Colon (tissue), 2 donors: ENCODE measurements around the gene NPFFR2.
"Not testable (repeated sequence)": the region's sequence is repeated elsewhere in the genome, so short reads cannot be mapped to it uniquely, and the experiment has no call there.

ENCODE experiments used
- FAIRE-seq: peaks from 2 replicates; lab custom pipeline; 2012; peaks lifted over from hg19 to GRCh38; lab: Jason Lieb, UNC
- donor health status: control.
- donor health status: control.

NPFFR2 gene

DNA sequence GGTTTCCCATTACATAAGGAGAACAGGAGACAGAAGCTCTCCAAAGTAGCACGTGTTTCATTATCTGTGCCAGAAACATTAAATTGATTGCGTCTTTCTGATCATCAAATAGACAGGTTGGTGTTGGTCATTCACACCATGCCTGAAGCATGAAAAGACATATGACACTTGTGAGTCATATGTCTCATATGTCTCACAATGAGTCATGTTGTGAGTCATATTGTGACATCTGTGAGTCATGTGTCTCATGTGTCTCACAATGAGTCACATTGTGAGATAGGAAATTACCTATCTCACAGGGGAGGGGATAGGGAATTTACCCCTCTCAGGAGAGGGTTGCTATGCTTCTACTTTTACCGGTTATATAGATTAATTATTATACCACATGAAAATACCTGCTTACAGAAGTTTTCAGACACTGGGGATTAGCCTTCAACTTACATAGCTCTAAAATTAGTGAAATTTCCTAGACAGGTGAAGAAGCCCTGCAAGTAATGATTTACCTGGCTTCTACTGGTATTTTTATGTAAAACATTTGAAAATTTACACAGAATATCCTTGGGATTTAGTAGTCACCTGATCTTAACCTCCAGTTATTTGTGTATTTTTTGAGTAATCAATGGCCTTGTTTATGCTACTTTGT lies 80.8 kb downstream of the NPFFR2 start:
- FAIRE-seq: no peak

DNA sequence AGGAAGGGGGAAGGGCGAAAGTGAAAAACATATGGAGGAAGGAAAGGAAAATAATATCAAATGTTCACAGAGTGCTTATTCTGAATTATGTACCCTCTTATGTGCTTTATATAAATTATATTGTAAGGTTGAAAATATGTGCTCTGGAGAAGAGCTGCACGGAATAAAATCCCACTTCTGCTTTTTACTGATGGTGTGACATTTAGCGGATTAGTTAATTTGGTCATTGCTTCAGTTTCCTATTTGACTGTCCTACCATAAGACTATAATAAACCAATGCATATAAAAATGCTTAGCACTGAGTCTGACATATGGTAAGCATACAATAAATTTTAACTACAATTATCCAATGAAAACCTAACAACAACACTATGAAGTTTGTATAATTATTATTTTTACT lies 86.2 kb downstream of the NPFFR2 start:
- no peak for FAIRE-seq

DNA sequence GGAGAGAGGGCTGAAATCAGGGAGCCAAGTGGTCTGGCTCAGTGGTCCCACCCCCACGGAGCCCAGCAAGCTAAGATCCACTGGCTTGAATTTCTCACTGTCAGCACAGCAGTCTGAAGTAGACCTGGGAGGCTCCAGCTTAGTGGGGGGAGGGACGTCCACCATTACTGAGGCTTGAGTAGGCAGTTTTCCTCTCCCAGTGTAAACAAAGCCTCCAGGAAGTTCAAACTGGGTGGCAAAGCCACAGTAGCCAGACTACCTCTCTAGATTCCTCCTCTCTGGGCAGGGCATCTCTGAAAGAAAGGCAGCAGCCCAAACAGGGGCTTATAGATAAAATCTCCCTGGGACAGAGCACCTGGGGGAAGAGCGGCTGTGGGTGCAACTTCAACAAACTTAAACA lies 88.1 kb downstream of the NPFFR2 start:
- no peak for FAIRE-seq

DNA sequence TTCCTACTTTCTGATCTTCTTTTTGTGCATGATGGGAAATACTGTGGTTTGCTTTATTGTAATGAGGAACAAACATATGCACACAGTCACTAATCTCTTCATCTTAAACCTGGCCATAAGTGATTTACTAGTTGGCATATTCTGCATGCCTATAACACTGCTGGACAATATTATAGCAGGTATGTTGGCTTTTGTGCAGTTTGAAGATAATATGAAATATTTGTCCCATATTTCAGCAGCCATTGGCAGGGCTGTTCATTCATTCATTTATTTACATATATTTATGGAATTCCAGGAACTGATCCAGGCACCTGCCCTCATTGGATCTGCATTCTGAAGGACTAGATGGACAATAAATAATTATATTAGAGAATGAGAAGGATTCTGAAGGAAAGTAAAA lies 96.9 kb downstream of the NPFFR2 start:
- no peak for FAIRE-seq

DNA sequence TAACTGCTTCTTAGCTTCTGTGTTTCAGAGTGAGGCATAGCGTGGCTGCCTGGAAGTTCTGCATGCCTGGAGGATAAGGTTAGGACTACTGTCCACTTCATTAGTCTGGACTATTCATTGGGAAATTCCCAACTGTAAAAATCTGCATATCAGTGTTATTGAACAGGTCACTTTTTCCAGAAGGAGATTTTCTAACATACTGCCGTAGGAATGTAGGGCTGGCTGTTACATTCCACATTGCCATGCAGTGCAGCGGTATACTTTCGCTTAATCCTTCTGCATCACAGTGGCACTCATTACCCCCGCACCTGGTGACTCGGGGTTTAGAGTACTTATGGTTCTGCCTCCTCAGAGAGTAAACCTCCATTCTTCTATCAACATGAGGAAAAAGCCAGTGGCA lies 104.6 kb downstream of the NPFFR2 start:
- FAIRE-seq: no peak

DNA sequence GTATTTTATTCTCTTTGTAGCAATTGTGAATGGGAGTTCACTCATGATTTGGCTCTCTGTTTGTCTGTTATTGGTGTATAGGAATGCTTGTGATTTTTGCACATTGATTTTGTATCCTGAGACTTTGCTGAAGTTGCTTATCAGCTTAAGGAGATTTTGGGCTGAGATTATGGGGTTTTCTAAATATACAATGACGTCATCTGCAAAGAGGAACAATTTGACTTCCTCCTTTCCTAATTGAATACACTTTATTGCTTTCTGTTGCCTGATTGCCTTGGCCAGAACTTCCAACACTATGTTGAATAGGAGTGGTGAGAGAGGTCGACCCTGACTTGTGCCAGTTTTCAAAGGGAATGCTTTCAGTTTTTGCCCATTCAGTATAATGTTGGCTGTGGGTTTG lies 108.2 kb downstream of the NPFFR2 start:
- FAIRE-seq: not testable (repeated sequence)

DNA sequence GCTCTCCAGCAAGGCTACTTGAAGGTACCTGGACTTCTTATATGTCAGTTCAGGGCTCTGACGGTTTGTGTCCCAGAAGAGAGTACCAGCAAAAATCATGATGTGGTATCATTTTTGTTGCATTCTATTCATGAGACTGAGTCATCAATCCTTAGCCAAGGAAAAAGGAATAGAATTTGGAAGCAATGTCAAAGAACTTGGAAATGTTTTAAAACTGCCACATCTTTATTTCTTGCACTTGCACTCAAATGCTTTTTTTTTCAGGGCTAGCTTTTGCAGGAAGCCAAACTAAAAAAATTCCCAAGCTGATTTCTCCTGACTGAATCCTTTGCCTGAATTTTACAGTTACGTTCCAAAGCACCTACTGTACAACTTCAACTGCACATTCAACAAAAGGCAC lies 112.4 kb downstream of the NPFFR2 start:
- FAIRE-seq: no peak

DNA sequence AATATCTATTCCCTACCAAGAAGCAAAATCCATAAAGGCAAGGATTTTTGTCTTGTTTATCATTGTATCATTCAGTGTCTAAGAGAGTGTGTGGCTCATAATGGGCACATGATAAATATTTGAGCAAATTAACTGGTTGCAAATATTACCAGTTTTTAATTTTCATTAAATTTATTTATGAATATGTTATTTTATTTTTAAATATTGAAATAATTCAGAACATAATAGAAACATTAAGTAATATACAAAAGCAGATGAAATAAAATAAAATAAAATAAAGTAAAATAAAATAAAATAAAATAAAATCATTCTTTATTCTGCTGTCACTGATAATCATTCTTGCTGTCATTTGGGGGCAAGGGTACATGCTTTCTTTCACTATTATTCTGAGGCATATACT lies 120.9 kb downstream of the NPFFR2 start:
- peak; percentile 24 for FAIRE-seq

DNA sequence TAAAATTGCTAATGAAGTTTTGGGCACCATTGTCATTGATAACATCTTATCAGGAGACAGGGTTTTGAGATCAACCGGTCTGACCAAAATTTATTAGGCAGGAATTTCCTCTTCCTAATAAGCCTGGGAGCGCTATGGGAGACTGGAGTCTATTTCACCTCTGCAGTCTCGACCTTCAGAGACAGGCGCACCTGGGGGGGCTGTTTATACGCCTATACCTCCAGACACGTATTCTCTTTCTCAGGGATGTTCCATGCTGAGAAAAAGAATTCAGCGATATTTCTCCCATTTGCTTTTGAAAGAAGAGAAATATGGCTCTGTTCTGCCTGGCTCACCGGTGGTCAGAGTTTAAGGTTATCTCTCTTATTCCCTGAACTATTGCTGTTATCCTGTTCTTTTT lies 121.8 kb downstream of the NPFFR2 start:
- FAIRE-seq: not testable (repeated sequence)

DNA sequence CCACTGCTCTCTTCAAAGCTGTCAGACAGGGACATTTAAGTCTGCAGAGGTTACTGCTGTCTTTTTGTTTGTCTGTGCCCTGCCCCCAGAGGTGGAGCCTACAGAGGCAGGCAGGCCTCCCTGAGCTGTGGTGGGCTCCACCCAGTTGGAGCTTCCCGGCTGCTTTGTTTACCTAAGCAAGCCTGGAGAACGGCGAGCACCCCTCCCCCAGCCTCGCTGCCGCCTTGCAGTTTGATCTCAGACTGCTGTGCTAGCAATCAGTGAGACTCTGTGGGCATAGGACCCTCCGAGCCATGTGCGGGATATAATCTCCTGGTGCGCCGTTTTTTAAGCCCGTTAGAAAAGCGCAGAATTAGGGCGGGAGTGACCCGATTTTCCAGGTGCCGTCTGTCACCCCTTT lies 137.5 kb downstream of the NPFFR2 start:
- not testable (repeated sequence) for FAIRE-seq

DNA sequence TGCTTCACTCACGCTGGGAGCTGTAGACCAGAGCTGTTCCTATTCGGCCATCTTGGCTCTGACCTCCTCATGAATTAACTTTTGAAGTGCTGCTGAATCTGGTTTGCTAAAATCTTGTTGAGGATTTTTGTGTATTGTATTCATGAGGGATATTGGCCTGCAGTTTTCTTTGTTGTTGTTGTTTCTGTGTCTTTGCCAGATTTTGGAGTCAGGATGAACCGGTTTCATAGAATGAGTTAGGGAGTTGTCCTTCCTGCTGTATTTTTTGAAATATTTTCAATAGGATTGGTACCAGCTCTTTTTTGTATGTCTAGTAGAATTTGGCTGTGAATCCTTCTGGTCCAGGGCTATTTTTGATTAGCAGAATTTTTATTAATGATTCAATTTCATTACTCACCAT lies 138.1 kb downstream of the NPFFR2 start:
- FAIRE-seq: no peak

DNA sequence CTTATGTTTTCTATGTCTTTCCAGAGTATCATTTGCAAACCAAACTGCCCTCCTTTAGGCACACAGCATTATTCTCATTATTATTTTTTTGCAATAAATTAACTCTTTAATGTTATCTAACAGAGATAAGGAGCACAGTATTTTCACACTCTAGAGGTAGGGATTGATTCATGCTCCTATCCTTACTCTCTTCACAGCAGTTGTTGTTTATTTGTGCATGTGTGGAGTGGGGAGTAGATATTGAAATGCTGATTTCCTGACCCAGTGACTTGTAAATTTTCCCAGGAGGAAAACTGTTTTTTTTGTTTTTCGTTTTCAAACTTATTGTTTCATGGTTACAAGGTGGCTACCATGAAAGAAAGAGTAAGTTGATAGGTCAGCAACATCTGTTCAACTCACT lies 140.0 kb downstream of the NPFFR2 start:
- no peak for FAIRE-seq

DNA sequence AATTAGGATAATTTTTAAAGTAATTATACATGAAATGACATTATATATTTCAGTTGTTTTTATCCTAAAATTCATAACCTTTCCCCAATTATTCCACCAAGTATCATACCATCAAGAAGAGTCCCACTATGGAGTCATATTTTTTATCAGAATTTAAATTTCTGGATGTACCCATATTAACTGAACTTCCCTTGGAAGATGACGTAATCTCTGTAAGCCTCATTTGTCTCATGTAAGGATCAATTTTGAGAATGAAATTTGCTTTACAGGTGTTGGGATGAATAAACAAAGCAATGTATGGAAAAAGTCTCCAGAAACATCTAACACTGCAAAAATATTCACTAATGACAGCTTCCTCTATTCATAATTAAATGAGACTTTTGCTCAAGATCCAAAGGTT lies 147.5 kb downstream of the NPFFR2 start:
- FAIRE-seq: no peak

DNA sequence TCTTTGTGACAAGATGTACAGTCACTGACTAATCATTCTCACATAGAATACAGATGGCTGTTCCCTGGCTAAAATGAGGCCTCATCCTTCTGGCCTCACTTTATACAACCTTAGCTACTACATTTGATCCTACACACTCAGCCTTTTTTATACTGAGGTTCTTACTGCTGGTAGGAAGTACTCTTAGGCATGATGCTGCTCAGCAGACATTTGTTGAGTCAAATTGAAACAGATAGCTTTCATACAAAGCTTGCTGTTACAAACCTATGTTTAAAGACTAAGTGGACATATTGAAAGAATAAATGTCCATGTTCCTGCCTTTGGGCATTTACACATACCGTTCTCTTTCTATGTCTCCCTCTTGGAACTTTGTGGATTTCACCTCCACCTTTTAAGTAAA lies 154.9 kb downstream of the NPFFR2 start:
- no peak for FAIRE-seq

DNA sequence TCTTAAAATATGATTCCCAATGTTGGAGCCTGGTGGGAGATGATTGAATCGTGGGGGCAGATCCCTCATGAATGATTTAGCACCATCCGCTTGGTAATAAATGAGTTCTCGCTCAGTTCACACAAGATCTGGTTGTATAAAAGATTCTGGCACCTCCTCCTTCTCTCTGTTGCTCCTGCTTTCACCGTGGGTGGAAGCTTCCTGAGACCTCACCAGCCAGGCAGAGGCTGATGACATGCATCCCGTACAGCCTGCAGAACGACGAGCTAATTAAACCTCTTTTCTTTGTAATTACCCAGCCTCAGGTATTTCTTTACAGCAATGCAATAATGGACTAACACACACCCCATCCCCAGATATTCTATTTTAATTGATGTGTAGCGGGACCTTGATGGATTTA lies 162.2 kb downstream of the NPFFR2 start:
- no peak for FAIRE-seq

DNA sequence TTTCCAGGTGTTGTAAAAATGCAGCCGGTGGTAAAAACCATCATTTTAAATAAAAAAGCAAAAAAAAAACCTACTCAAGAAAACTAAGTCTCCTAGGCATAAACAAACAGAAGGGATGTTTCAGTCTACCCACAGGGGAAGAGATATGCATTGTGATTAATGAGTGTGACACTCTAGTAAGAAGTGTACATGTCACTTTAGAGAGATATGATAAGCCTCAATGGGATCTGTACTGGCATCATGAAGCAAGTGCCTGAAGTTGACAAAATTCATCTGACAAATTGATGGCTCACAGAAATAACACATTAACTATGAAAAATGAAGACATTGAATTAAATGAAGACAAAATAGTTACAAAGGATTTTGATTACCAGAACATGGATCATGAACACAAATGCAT lies 162.7 kb downstream of the NPFFR2 start:
- FAIRE-seq: no peak
